Forelimb muscle (tissue), 1 donor: Measurements from ENCODE around the gene KIF6. TPM values are rescaled to one million over a fixed set of nuclear protein-coding genes. Genes with fewer than 3 reads are reported as not detected.

ENCODE experiments used
- DNase-seq: peaks from one replicate; pipeline ENCODE4 v3.0.0-alpha.2; 2013; ENCODE audit warnings: low read depth
- polyA plus RNA-seq: library from polyadenylated mRNA; unstranded; fragments of 120-200 nt; gene quantifications from one replicate; pipeline ENCODE4 v1.2.1, GENCODE V29; 2013; ENCODE audit not compliant: insufficient read length

The KIF6 gene
- polyA plus RNA-seq, 1 donor = 1.8 TPM

DNA sequence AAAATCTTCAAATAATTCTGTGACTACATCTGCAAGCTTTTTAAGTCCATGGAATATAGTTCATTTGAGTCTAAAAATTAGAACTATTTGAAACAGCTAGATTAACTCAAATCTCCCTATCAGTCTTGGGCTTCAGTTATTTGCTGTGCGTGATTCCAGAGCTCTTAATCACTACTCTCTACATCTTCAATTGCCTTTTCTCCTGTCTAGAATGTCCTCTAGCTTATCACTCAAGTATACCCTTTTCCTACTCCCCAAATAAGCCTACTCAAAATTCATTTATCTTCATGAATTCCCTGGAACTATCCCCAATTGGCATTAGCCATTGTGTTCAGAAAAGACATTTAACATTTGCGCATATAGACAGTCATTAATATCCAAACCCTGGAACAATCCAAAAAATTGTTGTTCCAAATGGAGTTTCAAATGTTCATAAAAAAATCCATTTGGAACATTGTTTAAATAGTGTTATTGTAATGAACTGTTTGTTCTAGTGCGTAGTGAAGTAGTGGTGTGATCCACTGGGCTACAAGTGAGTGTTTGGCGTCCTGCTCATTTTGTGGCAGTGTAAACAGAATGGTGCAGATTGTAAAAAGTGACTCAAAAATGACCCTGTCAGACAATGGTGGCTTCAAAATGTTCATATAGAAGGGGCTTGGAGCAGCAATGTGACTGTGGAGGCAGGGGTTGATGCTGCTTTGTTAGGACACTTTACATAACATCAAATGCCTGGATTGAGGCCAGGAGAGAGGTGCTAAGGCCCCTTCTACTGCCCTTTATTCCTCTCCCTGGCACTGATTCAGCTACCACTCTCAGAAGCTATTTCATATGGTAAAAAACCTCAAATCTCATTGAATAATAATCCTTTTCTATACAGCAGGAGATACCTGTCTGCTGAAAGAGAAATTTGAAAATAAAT lies 122.3 kb downstream of the KIF6 start:
- DNase-seq = no peak

GRCh38 chr6:39599973-39600372 lies 125.2 kb downstream of the KIF6 start:
- no peak for DNase-seq

DNA sequence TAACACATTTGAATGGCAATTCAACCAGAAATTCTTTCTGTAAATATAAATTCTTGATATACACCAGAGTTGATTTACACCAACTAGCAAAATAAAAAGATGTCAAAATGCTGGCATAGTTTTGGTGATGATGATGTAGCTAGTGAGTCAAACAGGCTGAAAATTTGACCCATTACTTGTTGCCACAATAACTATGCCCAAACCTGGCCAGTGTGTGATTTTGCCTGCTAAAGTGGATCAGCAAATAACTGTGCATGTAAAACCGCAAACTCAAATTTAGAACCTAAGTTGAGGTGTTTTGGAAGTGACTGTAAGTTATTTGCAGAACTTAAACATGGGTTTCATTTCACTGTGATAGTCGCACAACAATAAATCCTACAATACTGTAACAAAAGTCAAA lies 125.9 kb downstream of the KIF6 start:
- no peak for DNase-seq

DNA sequence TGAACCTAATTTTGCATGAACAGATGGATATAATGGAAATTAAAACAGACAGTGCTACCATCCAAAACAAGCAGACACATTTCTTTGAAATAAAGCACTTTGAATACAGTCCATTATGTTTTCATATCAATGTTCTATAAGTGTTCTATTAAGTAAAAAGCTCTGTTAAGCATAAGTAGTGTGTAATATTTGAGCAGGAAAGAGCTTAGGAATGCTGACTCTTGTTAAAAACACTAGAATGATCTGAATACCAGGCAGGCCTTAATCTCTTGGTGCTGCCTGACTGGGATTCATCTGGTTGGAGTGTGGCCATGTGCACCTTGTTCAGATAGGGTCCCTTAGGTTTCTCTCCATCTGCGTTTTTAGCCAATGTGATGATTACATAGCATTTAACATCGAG lies 130.9 kb downstream of the KIF6 start:
- DNase-seq = no peak

GRCh38 chr6:39593646-39594045 lies 131.6 kb downstream of the KIF6 start:
- DNase-seq = no peak

GRCh38 chr6:39590871-39591393 lies 134.3 kb downstream of the KIF6 start:
- DNase-seq = no peak

DNA sequence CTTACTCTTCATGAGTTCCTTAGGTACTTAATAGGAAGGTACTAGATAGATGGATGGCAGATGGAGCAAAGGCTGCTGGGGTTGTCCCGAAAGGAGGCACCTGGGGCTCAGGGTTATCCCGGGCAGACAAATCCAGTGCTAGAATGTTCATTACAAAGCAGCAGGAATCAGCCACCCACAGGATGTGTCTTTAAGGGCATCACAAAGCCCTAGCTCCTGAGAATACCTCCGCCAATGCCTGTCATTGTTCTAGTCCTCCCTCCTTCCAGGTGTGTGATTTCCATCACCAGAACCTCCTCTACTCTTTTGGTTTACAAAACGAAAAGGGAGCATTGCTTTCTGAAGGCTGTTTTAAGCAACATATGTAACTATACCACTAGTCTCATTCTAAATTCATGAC lies 138.1 kb downstream of the KIF6 start:
- no peak for DNase-seq

DNA sequence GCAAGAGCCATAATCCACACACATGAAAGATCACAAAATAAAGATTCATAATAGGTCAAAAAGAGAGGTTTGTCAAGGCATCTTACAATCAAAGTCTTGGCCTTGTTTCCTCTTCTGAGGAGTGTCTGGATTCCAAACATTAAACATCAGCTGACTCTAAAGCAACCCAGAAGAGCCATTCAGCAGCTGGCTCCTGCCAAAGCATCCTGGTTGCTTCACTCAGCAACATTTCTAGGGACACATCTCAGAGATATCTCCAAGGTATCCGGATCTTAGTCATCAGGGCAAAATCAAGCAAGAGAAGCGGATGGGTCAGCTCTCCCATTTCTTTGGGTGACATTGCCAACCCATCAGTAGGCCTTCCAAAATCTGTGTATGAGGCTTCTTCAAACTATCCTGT lies 139.6 kb downstream of the KIF6 start:
- DNase-seq = no peak

GRCh38 chr6:39577446-39578165 lies 147.6 kb downstream of the KIF6 start:
- no peak for DNase-seq

DNA sequence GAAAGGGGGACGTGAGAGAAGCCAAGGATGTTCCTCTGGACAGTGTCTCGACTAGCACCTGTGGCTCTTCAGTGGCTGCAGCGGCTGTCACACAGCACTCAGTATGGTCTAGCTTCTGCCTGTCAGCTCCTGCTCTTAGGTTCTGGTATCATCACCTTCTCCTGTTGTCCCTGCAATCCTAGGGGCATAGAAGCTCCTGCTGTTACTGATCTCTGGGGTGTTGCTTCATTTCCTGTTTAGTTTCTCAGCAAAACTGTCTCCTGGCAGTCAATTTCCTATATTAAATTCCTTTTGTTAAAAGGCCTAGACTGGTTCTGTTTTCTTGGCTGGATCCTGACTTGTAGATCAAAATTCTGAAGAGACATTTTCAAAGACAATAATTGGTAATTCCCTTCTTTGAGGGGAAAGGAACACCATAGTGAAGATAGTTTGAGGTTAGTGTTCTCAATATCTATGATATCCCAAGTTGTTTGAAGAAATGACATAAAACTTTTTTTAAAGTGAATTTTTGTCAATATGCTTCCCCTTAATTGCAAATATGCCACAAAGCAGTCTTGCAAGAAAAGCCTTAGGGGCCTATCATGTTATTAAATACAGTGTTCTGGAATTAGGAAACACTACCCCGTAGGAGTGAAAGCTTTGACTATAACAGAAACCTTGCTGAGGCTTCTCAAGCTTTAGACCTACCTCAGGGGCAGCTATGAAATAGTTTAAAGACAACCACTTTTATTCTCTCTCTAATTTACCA lies 148.5 kb downstream of the KIF6 start:
- no peak for DNase-seq

DNA sequence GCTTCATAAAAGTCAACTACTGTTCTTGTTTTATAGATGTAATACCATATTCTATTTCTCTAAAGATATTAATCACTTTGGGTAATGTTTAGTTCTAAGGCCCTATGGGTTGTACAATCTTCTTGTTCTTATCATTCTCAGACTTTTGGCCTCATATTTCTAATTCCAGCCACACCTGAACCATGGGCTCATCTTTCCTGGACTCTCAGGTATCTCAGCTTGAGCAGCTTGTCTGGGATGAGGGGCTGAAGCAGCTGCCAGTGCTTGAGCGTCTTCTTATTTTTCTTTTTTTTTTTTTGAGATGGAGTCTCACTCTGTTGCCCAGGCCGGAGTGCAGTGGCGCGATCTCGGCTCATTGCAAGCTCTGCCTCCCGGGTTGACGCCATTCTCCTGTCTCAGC lies 150.2 kb downstream of the KIF6 start:
- no peak for DNase-seq

GRCh38 chr6:39573541-39573940 lies 151.7 kb downstream of the KIF6 start:
- DNase-seq = no peak

GRCh38 chr6:39572661-39573340 lies 152.4 kb downstream of the KIF6 start:
- no peak for DNase-seq

DNA sequence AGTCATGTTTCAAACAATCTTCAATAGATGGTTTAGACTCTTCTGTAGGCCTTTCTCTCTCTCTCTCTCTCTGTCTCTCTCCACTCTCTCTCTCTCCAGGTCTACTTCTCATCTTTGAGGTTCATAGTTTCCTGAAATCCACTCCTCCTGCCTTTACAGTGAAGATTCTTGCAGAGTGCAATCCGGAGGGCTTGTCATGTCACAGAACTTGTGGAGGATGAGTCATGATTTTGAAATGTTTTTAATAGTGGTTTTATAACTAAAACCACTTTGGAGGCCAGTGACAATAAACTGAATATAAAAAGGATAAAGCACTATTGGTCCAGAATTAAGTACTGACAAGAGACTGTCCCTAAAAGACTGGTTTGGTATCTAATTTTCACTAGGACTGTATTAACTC lies 156.3 kb downstream of the KIF6 start:
- no peak for DNase-seq

DNA sequence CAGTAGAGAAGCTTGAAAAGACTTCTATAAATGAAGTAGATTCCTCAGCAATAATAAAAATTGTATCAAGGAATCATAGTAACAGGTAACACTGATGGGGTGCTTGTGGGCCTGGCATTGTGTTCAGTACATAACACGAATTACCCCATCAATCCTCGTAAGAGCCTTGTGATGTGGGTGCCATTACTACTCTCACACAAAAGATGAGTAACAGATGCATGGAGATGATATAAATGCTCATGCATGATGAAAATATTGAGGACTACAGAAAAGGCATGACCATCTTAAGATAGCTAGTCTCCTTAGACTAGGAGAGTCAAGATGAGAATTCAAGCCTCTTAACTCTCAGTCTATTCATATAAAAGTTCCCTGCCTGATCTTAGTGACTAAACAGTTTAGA lies 158.1 kb downstream of the KIF6 start:
- no peak for DNase-seq

- DNase-seq = no peak
Observed at GRCh38 chr6:39566456-39566855, 158.8 kb downstream of the KIF6 start.

DNA sequence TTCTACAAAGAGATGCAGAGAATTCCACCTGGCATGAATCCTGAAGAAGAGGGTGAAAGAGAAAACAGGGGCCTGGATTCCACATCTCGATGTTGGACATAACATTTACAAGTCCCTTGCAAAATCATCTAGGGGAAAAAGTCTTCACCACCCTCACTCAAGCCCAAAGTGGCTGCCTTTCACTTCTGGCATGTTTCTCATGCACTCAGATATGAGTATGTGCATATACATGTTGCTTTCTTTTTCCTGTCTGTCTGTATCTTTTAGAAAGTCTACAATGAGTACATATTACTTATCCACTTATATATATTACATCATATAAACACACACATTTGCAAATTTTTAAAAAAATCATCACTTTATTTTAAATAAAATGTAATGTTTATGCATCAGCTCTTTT lies 159.3 kb downstream of the KIF6 start:
- DNase-seq = no peak

- DNase-seq = no peak
Observed at GRCh38 chr6:39563566-39564311, 161.5 kb downstream of the KIF6 start.

DNA sequence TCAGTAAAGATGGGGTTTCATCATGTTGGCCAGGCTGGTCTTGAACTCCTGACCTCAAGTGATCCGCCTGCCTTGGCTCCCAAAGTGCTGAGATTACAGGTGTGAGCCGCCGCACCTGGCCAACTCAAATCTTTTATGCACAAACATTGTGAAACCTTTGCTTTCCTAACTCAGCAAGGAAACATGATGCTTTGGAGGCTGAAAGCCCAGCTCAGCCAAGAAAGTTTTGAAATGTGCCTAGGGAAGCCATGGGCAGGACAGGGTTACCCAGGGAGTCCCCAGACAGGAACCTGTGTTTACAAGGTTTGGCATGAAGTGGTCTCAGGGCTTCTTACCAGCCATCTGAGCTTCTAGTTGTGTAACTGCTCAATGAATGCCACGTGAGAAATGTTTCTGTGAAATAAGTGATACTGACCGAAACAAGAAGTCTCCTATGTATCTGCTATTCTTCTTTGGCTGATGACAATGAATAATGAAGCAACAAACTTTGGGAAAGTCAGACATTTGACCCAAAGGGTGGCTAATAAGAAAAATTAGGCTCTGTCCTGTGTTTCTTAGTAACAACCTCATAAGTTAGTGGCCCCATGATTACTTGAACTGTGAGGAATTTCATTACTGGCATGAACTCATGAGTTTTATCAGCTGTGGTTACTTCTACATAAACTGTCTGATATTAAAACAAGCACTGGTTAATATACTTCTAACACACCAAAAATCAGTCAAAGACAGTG lies 163.5 kb downstream of the KIF6 start:
- DNase-seq = no peak

DNA sequence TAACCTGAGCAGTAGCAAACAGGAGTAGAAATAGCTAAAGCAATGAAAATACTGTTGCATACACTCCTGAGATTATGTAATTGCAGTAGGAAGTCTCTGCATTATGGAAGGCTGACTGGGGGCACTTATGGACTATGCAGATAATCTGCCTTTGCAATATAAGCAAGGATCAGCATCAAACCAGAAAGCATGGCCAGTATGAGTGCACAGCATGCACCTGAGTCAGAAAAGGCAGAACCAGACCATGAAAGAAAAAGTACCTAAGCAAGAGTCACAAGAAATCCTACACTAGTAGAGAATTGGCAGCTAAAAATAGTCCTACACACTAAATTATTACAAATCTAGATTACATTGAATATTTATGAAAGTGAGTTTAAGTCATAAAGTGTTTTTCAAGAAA lies 164.3 kb downstream of the KIF6 start:
- DNase-seq = no peak
